ENCODE measurements around the gene MED26.

The MED26 gene

DNA sequence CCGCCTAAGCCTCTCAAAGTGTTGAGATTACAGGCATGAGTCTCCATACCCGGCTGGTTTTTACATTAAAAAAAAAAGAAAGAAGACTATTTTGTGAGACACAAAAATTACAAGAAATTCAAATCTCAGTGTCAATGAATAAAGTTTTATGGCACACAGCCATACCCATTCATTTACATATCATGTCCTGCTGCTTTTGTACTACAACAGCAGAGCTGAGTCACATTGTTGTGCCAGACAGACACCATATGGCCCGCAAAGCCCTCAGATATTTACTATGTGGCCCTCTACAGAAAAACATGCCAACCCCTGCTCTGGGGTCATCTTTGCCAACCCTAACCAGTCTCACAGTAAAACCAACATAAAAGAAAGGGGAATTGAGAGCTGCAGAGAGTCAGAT, 26.6 kb upstream of the MED26 start:
- TF ChIP-seq, protein P1, sequence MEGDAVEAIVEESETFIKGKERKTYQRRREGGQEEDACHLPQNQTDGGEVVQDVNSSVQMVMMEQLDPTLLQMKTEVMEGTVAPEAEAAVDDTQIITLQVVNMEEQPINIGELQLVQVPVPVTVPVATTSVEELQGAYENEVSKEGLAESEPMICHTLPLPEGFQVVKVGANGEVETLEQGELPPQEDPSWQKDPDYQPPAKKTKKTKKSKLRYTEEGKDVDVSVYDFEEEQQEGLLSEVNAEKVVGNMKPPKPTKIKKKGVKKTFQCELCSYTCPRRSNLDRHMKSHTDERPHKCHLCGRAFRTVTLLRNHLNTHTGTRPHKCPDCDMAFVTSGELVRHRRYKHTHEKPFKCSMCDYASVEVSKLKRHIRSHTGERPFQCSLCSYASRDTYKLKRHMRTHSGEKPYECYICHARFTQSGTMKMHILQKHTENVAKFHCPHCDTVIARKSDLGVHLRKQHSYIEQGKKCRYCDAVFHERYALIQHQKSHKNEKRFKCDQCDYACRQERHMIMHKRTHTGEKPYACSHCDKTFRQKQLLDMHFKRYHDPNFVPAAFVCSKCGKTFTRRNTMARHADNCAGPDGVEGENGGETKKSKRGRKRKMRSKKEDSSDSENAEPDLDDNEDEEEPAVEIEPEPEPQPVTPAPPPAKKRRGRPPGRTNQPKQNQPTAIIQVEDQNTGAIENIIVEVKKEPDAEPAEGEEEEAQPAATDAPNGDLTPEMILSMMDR (conservative IDR thresholded peaks at IDR 0.05): no peak
- peak overlapping the region; percentile 94 for H3K27ac ChIP-seq

DNA sequence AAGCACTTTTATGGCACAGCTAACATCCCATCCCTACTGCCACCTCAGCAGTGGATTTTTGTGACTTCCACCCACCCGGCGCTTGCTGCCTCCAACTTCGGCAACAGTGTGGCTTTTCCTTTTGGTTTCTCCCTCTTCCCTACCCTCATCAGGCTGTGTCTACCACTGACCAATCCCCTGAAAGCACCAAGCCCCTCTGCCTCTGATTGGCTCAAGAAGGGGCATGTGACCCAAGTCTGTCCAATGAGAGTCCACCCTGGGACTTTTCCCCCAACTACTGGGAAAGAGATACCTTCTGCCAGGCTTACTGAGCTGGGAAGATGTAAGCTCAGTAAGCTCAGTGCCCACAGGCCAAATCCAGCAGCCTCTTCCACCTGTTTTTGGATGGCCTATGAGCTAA, 26.1 kb upstream of the MED26 start:
- TF ChIP-seq, protein P1 (conservative IDR thresholded peaks at IDR 0.05): no peak
- peak overlapping the region; percentile 94 for H3K27ac ChIP-seq

GRCh38 chr19:16652854-16653253, 24.9 kb upstream of the MED26 start:
- TF ChIP-seq, protein P1 (conservative IDR thresholded peaks at IDR 0.05): no peak
- peak overlapping the region; percentile 94 for H3K27ac ChIP-seq

GRCh38 chr19:16651421-16652188, 23.6 kb upstream of the MED26 start:
- H3K27ac ChIP-seq: peak overlapping the region; percentile 94

DNA sequence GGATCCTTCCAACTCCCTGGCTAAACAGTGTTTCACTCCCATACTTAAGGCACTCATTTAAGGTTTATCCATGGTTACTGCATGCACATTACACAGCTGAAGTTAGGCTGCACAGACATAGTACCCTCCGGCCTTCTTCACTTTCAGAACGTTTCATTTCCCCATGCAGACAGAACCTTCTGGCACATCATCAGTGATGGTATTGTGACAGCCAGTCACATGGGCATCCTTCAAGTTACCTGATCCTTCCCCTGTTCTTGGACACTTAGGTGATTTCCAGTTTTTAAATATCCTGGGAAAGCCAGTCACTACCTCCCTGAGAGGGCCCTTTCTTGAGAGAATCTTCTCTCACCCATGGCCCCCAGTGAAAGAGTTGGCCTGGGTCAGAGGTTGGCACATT, 22.8 kb upstream of the MED26 start:
- peak overlapping the region; percentile 94 for H3K27ac ChIP-seq
- TF ChIP-seq, protein P1 (conservative IDR thresholded peaks at IDR 0.05): no peak

GRCh38 chr19:16649734-16650133, 21.7 kb upstream of the MED26 start:
- H3K27ac ChIP-seq: peak overlapping the region; percentile 94; the same call in 1 of the 2 replicates
- TF ChIP-seq, protein P1 (conservative IDR thresholded peaks at IDR 0.05): no peak

DNA sequence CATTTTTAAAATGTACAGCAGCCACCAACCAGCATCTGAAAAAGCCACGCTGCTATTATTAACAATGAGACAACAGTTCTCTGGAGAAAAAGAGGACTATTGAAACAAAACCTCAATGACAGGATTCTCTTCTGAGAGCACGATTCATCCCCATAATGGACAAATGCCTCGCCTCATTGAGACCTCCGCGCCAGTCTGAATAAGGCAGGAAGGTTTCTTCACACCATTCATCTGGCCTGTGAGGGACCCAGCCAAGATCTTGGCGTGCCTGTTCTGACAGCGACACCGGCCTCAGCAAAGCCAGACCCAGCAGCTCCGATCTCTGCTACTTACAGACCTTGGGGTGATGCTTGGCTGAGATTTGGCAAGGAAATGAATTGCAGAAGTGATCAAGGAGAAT, 17.1 kb upstream of the MED26 start:
- no peak overlapping the region for H3K27ac ChIP-seq
- TF ChIP-seq, protein P1 (conservative IDR thresholded peaks at IDR 0.05): no peak

DNA sequence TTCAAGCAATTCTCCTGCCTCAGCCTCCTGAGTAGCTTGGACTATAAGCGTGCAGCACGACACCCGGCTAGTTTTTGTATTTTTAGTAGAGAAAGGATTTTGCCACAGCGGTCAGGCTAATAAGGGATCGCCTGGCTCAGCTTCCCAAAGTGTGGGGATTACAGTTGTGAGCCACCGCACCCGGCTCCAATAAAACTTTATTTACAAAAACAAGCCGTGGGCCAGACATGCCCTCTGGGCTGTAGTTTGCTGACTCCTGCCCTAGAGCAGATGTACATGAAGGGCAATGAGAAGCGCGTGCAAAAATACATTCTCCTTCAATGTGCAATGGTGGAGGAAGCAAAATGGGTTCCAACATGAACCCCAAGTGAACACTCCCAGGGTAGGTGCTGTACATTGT, 13.7 kb upstream of the MED26 start:
- TF ChIP-seq, protein P1 (conservative IDR thresholded peaks at IDR 0.05): no peak
- H3K27ac ChIP-seq: no peak overlapping the region
